ENCODE results near the gene RPL21. TPM values are rescaled to one million over a fixed set of nuclear protein-coding genes. Genes with fewer than 3 reads are reported as not detected.

RPL21 gene
- total RNA-seq, 4 donors from 2014 or later = 71.8 to 702 (median 370) TPM

DNA sequence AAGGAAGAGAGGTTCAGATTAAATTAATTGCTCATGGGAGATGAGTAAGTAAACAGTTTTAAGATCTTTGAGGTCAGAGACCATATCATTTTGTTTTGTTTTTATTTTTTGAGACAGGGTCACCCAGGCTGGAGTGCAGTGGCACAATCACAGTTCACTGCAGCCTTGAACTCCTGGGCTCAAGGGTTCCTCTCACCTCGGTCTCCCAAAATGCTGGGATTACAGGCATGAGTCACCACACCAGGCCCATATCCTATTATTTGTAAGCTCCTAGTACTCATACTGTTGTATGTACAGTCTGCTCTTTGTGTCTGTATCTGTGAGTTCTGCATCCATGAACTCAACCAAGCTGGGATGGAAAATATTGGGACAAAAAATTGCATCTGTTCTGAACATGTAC lies 13.3 kb downstream of the RPL21 start:
- in situ Hi-C loops (cut with MboI; ENCODE audit: low pct_ligation_motif_present in 1 of 4, low pct_unique_long_range_greater_than_20kb in 1 of 4, low sequenced_read_pairs in 3 of 4) (loop anchor here in 2 of 4 donors (25.0 kb wide), 2 partner anchors 102 to 277 kb away; partner anchors contain the start of gene USP12 (in 1 of the 2)), intact Hi-C loops (cut with DNase I; ENCODE audit: low total_unique reads) (no loop called here)
- H3K27ac ChIP-seq = peak overlapping the region; percentile 38 to 66 (median 46)
- no peaks in the 10 kb centered on the region for H3K9me3 ChIP-seq
- DNase-seq = no peak
- H3K27me3 ChIP-seq = no peaks in the 10 kb centered on the region
- H3K4me3 ChIP-seq = no peak overlapping the region
- TF ChIP-seq POLR2A (IDR thresholded peaks at IDR 0.05) = no peak
- no peak for TF ChIP-seq POLR2AphosphoS5 (IDR thresholded peaks at IDR 0.05)
- TF ChIP-seq, protein P1, sequence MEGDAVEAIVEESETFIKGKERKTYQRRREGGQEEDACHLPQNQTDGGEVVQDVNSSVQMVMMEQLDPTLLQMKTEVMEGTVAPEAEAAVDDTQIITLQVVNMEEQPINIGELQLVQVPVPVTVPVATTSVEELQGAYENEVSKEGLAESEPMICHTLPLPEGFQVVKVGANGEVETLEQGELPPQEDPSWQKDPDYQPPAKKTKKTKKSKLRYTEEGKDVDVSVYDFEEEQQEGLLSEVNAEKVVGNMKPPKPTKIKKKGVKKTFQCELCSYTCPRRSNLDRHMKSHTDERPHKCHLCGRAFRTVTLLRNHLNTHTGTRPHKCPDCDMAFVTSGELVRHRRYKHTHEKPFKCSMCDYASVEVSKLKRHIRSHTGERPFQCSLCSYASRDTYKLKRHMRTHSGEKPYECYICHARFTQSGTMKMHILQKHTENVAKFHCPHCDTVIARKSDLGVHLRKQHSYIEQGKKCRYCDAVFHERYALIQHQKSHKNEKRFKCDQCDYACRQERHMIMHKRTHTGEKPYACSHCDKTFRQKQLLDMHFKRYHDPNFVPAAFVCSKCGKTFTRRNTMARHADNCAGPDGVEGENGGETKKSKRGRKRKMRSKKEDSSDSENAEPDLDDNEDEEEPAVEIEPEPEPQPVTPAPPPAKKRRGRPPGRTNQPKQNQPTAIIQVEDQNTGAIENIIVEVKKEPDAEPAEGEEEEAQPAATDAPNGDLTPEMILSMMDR (IDR thresholded peaks at IDR 0.05) = no peak
- TF ChIP-seq EP300 (IDR thresholded peaks at IDR 0.05; ENCODE audit: low read depth) = no peak
- 40 to 76% methylated on average over 1 of the region's 1 CpG for WGBS, 2 donors (ENCODE audit: low coverage in 1 of 2)
- no peaks in the 10 kb centered on the region for H3K36me3 ChIP-seq
- H3K4me1 ChIP-seq = peaks cover 0 to 14% (median 8%) of the 10 kb centered on the region in 4 donors

DNA sequence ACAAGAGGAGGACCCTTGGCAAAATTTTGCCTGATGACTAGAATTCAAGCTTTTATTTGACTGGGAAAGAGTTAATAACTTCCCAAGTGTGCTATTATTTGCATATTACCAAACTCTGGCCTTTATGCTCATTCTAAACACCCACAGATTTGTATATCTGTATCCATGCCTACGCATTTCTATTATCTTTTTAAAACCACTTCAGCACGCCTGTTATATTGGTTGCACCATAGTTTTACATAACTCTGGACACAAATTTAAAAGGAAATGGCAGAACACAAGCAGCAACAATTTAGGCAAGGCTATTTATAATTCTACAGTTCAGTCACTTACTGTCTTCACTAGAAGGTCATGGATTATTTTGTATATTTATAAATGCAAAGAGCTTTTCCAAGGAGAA lies 15.6 kb downstream of the RPL21 start:
- H3K27ac ChIP-seq = no peak overlapping the region

DNA sequence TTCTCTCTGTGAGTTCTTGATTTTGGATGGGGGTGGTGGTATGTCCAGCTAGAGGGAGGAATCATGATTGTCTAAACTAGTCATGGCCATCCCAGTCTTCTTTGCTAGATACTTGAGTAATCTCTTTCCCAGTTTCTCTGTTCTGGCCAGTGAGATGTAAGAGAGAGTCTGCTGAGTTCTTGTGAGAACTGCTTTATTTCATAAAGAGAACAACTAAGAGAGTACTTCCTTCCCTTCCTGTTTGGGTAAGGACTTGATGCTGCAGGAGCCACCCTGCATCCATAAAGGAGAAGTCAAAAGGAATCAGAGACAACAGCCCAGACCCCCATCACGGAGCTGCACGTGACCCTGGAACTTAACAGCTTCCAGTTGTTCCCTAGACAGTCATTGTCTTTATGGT lies 16.2 kb downstream of the RPL21 start:
- Histone ChIP-seq H3K4me1 (peaks cover 11 to 32% (median 16%) of the 10 kb centered on the region in 4 donors), H3K4me3 (no peak overlapping the region), H3K9me3 (no peaks in the 10 kb centered on the region), H3K27ac (peak overlapping the region in 1 of 4 donors; percentile 31), H3K36me3 (no peaks in the 10 kb centered on the region), H3K27me3 (no peaks in the 10 kb centered on the region)
- in situ Hi-C loops (cut with MboI; ENCODE audit: low pct_ligation_motif_present in 1 of 4, low pct_unique_long_range_greater_than_20kb in 1 of 4, low sequenced_read_pairs in 3 of 4) (loop anchor here in 2 of 4 donors (25.0 kb wide), 2 partner anchors 105 to 280 kb away; partner anchors contain the start of gene USP12 (in 1 of the 2)), intact Hi-C loops (cut with DNase I; ENCODE audit: low total_unique reads) (no loop called here)
- no peak for DNase-seq
- 80% methylated on average over 2 of the region's 2 CpGs; no CpG with 5 or more reads in 1 of the 2 donors for WGBS, 2 donors (ENCODE audit: low coverage in 1 of 2)
- TF ChIP-seq POLR2AphosphoS5 (IDR thresholded peaks at IDR 0.05) (no peak), EP300 (IDR thresholded peaks at IDR 0.05; ENCODE audit: low read depth) (no peak), POLR2A (IDR thresholded peaks at IDR 0.05) (no peak)
- TF ChIP-seq, protein P1 (IDR thresholded peaks at IDR 0.05) = no peak

More for the DNA sequence above, 15.6 kb downstream of the RPL21 start:
- H3K4me3 ChIP-seq = no peak overlapping the region
- peaks cover 9 to 25% (median 13%) of the 10 kb centered on the region in 4 donors for H3K4me1 ChIP-seq
- intact Hi-C loops (cut with DNase I; ENCODE audit: low total_unique reads) (no loop called here), in situ Hi-C loops (cut with MboI; ENCODE audit: low pct_ligation_motif_present in 1 of 4, low pct_unique_long_range_greater_than_20kb in 1 of 4, low sequenced_read_pairs in 3 of 4) (loop anchor here in 2 of 4 donors (25.0 kb wide), 2 partner anchors 105 to 280 kb away; partner anchors contain the start of gene USP12 (in 1 of the 2))
- no peak for DNase-seq
- no peaks in the 10 kb centered on the region for H3K27me3 ChIP-seq
- H3K9me3 ChIP-seq = no peaks in the 10 kb centered on the region
- H3K36me3 ChIP-seq = no peaks in the 10 kb centered on the region
- 35 to 46% methylated on average over 2 of the region's 2 CpGs for WGBS, 2 donors (ENCODE audit: low coverage in 1 of 2)
- TF ChIP-seq POLR2A (IDR thresholded peaks at IDR 0.05) (no peak), EP300 (IDR thresholded peaks at IDR 0.05; ENCODE audit: low read depth) (no peak), POLR2AphosphoS5 (IDR thresholded peaks at IDR 0.05) (no peak)
- TF ChIP-seq, protein P1 (IDR thresholded peaks at IDR 0.05) = no peak

DNA sequence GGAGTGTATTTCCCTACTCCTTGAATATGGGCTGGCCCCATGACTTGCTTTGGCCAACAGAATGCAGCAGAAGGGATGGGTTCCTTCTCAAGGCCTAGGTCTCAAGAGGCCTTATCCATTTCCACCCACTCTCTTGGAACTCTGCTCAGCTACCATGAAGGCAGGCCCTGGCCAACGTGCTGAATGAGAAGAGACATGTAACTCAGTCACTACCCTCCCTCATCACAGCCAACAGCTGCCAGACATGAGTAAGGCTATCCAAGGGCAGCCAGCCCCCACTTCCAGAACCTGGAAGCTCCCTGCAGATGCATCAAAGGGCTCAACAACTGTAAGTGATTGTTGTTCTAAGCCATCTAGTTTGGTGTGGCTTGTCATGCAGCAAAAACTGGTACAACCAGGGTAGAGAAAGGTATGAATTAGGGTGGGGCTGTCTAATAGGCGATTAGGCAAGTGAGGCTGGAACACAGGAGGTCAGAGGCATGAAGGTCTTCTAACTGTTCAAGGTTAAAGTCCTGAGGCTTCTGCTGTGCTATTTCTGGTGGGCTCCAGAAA lies 17.8 kb downstream of the RPL21 start:
- Histone ChIP-seq H3K4me1 (peaks cover 11 to 33% (median 18%) of the 10 kb centered on the region in 4 donors), H3K9me3 (no peaks in the 10 kb centered on the region), H3K27ac (no peak overlapping the region), H3K27me3 (no peaks in the 10 kb centered on the region), H3K36me3 (no peaks in the 10 kb centered on the region), H3K4me3 (no peak overlapping the region)
- intact Hi-C loops (cut with DNase I; ENCODE audit: low total_unique reads) (no loop called here), in situ Hi-C loops (cut with MboI; ENCODE audit: low pct_ligation_motif_present in 1 of 4, low pct_unique_long_range_greater_than_20kb in 1 of 4, low sequenced_read_pairs in 3 of 4) (loop anchor here in 2 of 4 donors (25.0 kb wide), 2 partner anchors 107 to 282 kb away; partner anchors contain the start of gene USP12 (in 1 of the 2))
- WGBS, 2 donors (ENCODE audit: low coverage in 1 of 2) = 67 to 68% methylated on average over 1 to 2 of the region's 2 CpGs
- no peak for DNase-seq
- TF ChIP-seq, protein P1 (IDR thresholded peaks at IDR 0.05) = no peak
- TF ChIP-seq POLR2A (IDR thresholded peaks at IDR 0.05) (no peak), EP300 (IDR thresholded peaks at IDR 0.05; ENCODE audit: low read depth) (no peak), POLR2AphosphoS5 (IDR thresholded peaks at IDR 0.05) (no peak)

All from transverse colon (tissue), 4 donors.